DOHH2 (cell line): ENCODE results near the gene IFI44L.

Source experiments
- H3F3A ChIP-seq: fragments of 200-600 bp; sonication (generic), shearing (Covaris generic); 2 replicates; pipeline ENCODE4 v1.6.0; 2016; ENCODE audit warnings: antibody characterized with exemption, mild to moderate bottlenecking; ENCODE audit not compliant: control insufficient read depth, insufficient read depth
- H3K27ac ChIP-seq: fragments of 200-600 bp; sonication (generic); 2 replicates; pipeline ENCODE4 v1.5.1; 2014; ENCODE audit warnings: low read depth, mild to moderate bottlenecking, low read length, moderate library complexity
- H3K27me3 ChIP-seq: fragments of 200-600 bp; sonication (generic); 2 replicates; pipeline ENCODE4 v1.6.1; 2014; ENCODE audit warnings: mild to moderate bottlenecking, low read length, mixed read lengths; ENCODE audit not compliant: control insufficient read depth
- H3K36me3 ChIP-seq: fragments of 200-600 bp; sonication (generic); 2 replicates; pipeline ENCODE4 v1.6.1; 2014; ENCODE audit warnings: mild to moderate bottlenecking, low read length, moderate library complexity, mixed read lengths; ENCODE audit not compliant: control insufficient read depth
- H3K4me1 ChIP-seq: fragments of 200-600 bp; sonication (generic); 2 replicates; pipeline ENCODE4 v1.6.1; 2014; ENCODE audit warnings: mild to moderate bottlenecking, low read length, mixed read lengths; ENCODE audit not compliant: control insufficient read depth
- H3K4me2 ChIP-seq: fragments of 200-600 bp; sonication (generic); 2 replicates; pipeline ENCODE4 v1.6.0; 2014; ENCODE audit warnings: mild to moderate bottlenecking, low read length, moderate library complexity
- H3K4me3 ChIP-seq: fragments of 200-600 bp; sonication (generic); 2 replicates; pipeline ENCODE4 v1.5.1; 2014; ENCODE audit warnings: mild to moderate bottlenecking, low read length, mixed read lengths
- H3K79me2 ChIP-seq: fragments of 200-600 bp; sonication (generic); 2 replicates; pipeline ENCODE4 v1.6.1; 2014; ENCODE audit warnings: mild to moderate bottlenecking, low read length, mixed read lengths; ENCODE audit not compliant: control insufficient read depth
- H3K9me2 ChIP-seq: fragments of 200-600 bp; sonication (generic); replicated peaks from 2 replicates; pipeline ENCODE4 v1.6.1; 2014; ENCODE audit warnings: mild to moderate bottlenecking, low read length, mixed read lengths; ENCODE audit not compliant: control insufficient read depth
- H3K9me3 ChIP-seq: fragments of 200-600 bp; sonication (generic); 2 replicates; pipeline ENCODE4 v1.6.1; 2014; ENCODE audit warnings: antibody characterized with exemption, low read length, mixed read lengths; ENCODE audit not compliant: control insufficient read depth, insufficient read depth
- H4K20me1 ChIP-seq: fragments of 200-600 bp; sonication (generic); 2 replicates; pipeline ENCODE4 v1.6.0; 2014; ENCODE audit warnings: low read depth, mild to moderate bottlenecking, antibody characterized with exemption, low read length, moderate library complexity; ENCODE audit not compliant: control insufficient read depth, insufficient read depth
- EZH2phosphoT487 ChIP-seq: fragments of 200-600 bp; sonication (generic); IDR thresholded peaks from 2 replicates; pipeline ENCODE4 v1.6.1; 2017; ENCODE audit warnings: borderline replicate concordance, mild to moderate bottlenecking, antibody characterized with exemption, low read length, moderate library complexity, mixed read lengths
- TF ChIP-seq, protein P1 (sequence below): fragments of 200-600 bp; sonication (generic); IDR thresholded peaks from one replicate; pipeline ENCODE4 v1.5.1; 2014; ENCODE audit warnings: antibody characterized with exemption, mild to moderate bottlenecking, low read depth, low read length; ENCODE audit not compliant: poor library complexity, severe bottlenecking

The IFI44L gene

DNA sequence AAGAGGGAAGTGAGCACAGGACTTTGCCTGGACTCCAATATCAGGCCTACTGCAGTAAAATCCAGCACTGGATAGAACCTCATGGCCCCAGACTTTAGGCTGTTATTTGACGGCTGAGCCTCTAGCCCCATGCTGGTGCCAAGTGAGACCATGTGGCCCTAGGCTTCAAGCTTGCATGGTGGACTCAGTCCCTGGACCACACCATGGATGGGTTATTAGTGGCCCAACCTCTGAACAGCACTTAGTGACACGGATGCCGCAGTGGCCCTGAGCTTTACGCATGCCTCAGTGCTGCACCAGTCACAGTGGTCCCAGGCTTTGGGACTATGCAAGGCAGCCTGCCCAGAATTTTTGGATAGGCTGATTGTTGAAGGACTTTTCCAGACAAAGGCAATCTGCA lies 13.0 kb downstream of the IFI44L start:
- Histone ChIP-seq H3K4me3 (no peak overlapping the region), H3K4me2 (no peak overlapping the region), H3K79me2 (no peaks in the 10 kb centered on the region), H3K27ac (no peak overlapping the region), H3K9me3 (no peaks in the 10 kb centered on the region), H3F3A (no peaks in the 10 kb centered on the region), H3K9me2 (no peaks in the 10 kb centered on the region), H3K36me3 (no peaks in the 10 kb centered on the region), H3K27me3 (no peaks in the 10 kb centered on the region), H3K4me1 (no peaks in the 10 kb centered on the region), H4K20me1 (no peaks in the 10 kb centered on the region)
- TF ChIP-seq EZH2phosphoT487 = no peak
- TF ChIP-seq, protein P1, sequence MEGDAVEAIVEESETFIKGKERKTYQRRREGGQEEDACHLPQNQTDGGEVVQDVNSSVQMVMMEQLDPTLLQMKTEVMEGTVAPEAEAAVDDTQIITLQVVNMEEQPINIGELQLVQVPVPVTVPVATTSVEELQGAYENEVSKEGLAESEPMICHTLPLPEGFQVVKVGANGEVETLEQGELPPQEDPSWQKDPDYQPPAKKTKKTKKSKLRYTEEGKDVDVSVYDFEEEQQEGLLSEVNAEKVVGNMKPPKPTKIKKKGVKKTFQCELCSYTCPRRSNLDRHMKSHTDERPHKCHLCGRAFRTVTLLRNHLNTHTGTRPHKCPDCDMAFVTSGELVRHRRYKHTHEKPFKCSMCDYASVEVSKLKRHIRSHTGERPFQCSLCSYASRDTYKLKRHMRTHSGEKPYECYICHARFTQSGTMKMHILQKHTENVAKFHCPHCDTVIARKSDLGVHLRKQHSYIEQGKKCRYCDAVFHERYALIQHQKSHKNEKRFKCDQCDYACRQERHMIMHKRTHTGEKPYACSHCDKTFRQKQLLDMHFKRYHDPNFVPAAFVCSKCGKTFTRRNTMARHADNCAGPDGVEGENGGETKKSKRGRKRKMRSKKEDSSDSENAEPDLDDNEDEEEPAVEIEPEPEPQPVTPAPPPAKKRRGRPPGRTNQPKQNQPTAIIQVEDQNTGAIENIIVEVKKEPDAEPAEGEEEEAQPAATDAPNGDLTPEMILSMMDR = no peak

DNA sequence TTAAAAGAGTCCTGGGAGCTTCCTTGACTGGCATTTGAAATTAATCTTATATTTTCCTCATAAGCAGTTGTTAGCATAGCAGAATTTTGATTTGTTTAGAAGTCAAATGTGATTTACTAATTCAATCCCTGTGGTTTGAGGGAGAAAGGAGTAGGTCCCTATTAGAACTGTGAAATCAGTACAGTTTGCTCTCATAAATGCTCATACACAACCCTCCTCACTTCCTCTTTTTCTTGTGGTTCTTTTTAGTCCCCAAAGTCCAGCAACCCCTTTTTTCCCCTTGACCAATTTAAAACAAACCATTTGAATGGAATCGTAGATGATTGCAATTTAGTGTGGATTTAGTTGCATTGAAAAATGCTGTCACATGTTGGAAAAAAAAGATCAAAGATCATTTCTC lies 20.2 kb downstream of the IFI44L start:
- TF ChIP-seq, protein P1 = no peak
- no peak for TF ChIP-seq EZH2phosphoT487
- Histone ChIP-seq H3K79me2 (no peaks in the 10 kb centered on the region), H3K9me3 (no peaks in the 10 kb centered on the region), H3K4me3 (no peak overlapping the region), H3K4me2 (no peak overlapping the region), H4K20me1 (no peaks in the 10 kb centered on the region), H3K27me3 (no peaks in the 10 kb centered on the region; the same call in 1 of the 2 replicates), H3K4me1 (no peaks in the 10 kb centered on the region), H3K27ac (no peak overlapping the region), H3K36me3 (no peaks in the 10 kb centered on the region), H3F3A (no peaks in the 10 kb centered on the region), H3K9me2 (no peaks in the 10 kb centered on the region)

DNA sequence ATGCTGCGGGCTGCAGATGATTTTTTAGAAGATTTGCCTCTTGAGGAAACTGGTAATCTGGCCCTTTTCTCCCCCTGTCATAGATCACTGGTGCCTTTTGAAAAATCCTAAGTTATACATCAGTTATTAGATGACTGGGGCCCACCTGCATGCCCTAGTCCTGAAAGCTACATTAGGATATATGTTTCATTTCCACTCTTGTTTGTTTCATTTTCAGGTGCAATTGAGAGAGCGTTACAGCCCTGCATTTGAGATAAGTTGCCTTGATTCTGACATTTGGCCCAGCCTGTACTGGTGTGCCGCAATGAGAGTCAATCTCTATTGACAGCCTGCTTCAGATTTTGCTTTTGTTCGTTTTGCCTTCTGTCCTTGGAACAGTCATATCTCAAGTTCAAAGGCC lies 21.3 kb downstream of the IFI44L start:
- no peak overlapping the region for H3K27ac ChIP-seq
- no peaks in the 10 kb centered on the region for H3K79me2 ChIP-seq
- no peaks in the 10 kb centered on the region for H4K20me1 ChIP-seq
- H3K4me3 ChIP-seq = no peak overlapping the region
- no peaks in the 10 kb centered on the region for H3K36me3 ChIP-seq
- no peaks in the 10 kb centered on the region; the same call in 1 of the 2 replicates for H3K27me3 ChIP-seq
- TF ChIP-seq, protein P1 = no peak
- no peak for TF ChIP-seq EZH2phosphoT487
- no peaks in the 10 kb centered on the region for H3K9me2 ChIP-seq
- H3K4me1 ChIP-seq = no peaks in the 10 kb centered on the region
- no peaks in the 10 kb centered on the region for H3F3A ChIP-seq
- no peak overlapping the region for H3K4me2 ChIP-seq
- H3K9me3 ChIP-seq = no peaks in the 10 kb centered on the region

DNA sequence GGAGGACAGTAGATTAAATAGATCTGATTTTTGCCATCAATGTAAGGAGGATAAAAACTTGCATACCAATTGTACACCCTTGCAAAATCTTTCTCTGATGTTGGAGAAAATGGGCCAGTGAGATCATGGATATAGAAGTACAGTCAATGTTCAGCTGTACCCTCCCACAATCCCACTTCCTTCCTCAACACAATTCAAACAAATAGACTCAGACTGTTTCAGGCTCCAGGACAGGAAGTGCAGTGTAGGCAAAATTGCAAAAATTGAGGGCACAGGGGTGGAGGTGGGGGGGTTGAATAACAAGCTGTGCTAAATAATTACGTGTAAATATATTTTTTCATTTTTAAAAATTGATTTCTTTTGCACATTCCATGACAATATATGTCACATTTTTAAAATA lies 25.5 kb downstream of the IFI44L start:
- TF ChIP-seq EZH2phosphoT487 = no peak
- TF ChIP-seq, protein P1 = no peak
- H3K9me2 ChIP-seq = no peaks in the 10 kb centered on the region
- H3F3A ChIP-seq = no peaks in the 10 kb centered on the region
- no peak overlapping the region for H3K4me3 ChIP-seq
- H4K20me1 ChIP-seq = no peaks in the 10 kb centered on the region
- no peaks in the 10 kb centered on the region for H3K4me1 ChIP-seq
- no peaks in the 10 kb centered on the region for H3K9me3 ChIP-seq
- no peak overlapping the region for H3K4me2 ChIP-seq
- no peak overlapping the region for H3K27ac ChIP-seq
- no peaks in the 10 kb centered on the region for H3K79me2 ChIP-seq
- no peaks in the 10 kb centered on the region for H3K27me3 ChIP-seq
- H3K36me3 ChIP-seq = no peaks in the 10 kb centered on the region
